ENCODE data around the gene CNGB1.

- TF ChIP-seq EP300 (IDR thresholded peaks at IDR 0.05; ENCODE audit: low read depth in 2 of 2, low read length in 2 of 2), result no peak
- no peak for TF ChIP-seq EP300 (CRISPR knock-in tag; IDR thresholded peaks at IDR 0.05; ENCODE audit: borderline replicate concordance)
- no peak for TF ChIP-seq MAFG (CRISPR knock-in tag; IDR thresholded peaks at IDR 0.05)
- no peak for TF ChIP-seq ZNF383 (CRISPR knock-in tag; IDR thresholded peaks at IDR 0.05; ENCODE audit: borderline replicate concordance)
- TF ChIP-seq ZFX (CRISPR knock-in tag; IDR thresholded peaks at IDR 0.05; ENCODE audit: low read depth), result no peak
- TF ChIP-seq TRIM22 (IDR thresholded peaks at IDR 0.05), result no peak
Observed at GRCh38 chr16:57960310-57960709, 10.6 kb downstream of the CNGB1 start.

Measured in HepG2 (cell line).